ENCODE measurements around the gene RUFY3.

DNA sequence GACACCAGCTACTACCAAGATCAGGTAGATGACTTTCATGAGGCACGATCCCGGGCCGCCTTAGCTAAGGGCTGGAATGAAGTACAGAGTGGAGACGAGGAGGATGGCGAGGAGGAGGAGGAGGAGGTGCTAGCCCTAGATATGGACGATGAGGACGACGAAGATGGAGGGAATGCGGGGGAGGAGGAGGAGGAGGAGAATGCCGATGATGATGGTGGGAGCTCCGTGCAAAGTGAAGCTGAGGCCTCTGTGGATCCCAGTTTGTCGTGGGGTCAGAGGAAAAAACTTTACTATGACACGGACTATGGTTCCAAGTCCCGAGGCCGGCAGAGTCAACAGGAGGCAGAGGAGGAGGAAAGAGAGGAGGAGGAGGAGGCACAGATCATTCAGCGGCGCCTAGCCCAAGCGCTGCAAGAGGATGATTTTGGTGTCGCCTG, 33.0 kb upstream of the RUFY3 start:
- TF ChIP-seq MAFF (IDR thresholded peaks at IDR 0.05; ENCODE audit: low read length) = no peak
- no peak for TF ChIP-seq EP300 (IDR thresholded peaks at IDR 0.05; ENCODE audit: low read length)
- TF ChIP-seq, protein P1, sequence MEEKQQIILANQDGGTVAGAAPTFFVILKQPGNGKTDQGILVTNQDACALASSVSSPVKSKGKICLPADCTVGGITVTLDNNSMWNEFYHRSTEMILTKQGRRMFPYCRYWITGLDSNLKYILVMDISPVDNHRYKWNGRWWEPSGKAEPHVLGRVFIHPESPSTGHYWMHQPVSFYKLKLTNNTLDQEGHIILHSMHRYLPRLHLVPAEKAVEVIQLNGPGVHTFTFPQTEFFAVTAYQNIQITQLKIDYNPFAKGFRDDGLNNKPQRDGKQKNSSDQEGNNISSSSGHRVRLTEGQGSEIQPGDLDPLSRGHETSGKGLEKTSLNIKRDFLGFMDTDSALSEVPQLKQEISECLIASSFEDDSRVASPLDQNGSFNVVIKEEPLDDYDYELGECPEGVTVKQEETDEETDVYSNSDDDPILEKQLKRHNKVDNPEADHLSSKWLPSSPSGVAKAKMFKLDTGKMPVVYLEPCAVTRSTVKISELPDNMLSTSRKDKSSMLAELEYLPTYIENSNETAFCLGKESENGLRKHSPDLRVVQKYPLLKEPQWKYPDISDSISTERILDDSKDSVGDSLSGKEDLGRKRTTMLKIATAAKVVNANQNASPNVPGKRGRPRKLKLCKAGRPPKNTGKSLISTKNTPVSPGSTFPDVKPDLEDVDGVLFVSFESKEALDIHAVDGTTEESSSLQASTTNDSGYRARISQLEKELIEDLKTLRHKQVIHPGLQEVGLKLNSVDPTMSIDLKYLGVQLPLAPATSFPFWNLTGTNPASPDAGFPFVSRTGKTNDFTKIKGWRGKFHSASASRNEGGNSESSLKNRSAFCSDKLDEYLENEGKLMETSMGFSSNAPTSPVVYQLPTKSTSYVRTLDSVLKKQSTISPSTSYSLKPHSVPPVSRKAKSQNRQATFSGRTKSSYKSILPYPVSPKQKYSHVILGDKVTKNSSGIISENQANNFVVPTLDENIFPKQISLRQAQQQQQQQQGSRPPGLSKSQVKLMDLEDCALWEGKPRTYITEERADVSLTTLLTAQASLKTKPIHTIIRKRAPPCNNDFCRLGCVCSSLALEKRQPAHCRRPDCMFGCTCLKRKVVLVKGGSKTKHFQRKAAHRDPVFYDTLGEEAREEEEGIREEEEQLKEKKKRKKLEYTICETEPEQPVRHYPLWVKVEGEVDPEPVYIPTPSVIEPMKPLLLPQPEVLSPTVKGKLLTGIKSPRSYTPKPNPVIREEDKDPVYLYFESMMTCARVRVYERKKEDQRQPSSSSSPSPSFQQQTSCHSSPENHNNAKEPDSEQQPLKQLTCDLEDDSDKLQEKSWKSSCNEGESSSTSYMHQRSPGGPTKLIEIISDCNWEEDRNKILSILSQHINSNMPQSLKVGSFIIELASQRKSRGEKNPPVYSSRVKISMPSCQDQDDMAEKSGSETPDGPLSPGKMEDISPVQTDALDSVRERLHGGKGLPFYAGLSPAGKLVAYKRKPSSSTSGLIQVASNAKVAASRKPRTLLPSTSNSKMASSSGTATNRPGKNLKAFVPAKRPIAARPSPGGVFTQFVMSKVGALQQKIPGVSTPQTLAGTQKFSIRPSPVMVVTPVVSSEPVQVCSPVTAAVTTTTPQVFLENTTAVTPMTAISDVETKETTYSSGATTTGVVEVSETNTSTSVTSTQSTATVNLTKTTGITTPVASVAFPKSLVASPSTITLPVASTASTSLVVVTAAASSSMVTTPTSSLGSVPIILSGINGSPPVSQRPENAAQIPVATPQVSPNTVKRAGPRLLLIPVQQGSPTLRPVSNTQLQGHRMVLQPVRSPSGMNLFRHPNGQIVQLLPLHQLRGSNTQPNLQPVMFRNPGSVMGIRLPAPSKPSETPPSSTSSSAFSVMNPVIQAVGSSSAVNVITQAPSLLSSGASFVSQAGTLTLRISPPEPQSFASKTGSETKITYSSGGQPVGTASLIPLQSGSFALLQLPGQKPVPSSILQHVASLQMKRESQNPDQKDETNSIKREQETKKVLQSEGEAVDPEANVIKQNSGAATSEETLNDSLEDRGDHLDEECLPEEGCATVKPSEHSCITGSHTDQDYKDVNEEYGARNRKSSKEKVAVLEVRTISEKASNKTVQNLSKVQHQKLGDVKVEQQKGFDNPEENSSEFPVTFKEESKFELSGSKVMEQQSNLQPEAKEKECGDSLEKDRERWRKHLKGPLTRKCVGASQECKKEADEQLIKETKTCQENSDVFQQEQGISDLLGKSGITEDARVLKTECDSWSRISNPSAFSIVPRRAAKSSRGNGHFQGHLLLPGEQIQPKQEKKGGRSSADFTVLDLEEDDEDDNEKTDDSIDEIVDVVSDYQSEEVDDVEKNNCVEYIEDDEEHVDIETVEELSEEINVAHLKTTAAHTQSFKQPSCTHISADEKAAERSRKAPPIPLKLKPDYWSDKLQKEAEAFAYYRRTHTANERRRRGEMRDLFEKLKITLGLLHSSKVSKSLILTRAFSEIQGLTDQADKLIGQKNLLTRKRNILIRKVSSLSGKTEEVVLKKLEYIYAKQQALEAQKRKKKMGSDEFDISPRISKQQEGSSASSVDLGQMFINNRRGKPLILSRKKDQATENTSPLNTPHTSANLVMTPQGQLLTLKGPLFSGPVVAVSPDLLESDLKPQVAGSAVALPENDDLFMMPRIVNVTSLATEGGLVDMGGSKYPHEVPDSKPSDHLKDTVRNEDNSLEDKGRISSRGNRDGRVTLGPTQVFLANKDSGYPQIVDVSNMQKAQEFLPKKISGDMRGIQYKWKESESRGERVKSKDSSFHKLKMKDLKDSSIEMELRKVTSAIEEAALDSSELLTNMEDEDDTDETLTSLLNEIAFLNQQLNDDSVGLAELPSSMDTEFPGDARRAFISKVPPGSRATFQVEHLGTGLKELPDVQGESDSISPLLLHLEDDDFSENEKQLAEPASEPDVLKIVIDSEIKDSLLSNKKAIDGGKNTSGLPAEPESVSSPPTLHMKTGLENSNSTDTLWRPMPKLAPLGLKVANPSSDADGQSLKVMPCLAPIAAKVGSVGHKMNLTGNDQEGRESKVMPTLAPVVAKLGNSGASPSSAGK (IDR thresholded peaks at IDR 0.05) = no peak
- TF ChIP-seq, protein P2, sequence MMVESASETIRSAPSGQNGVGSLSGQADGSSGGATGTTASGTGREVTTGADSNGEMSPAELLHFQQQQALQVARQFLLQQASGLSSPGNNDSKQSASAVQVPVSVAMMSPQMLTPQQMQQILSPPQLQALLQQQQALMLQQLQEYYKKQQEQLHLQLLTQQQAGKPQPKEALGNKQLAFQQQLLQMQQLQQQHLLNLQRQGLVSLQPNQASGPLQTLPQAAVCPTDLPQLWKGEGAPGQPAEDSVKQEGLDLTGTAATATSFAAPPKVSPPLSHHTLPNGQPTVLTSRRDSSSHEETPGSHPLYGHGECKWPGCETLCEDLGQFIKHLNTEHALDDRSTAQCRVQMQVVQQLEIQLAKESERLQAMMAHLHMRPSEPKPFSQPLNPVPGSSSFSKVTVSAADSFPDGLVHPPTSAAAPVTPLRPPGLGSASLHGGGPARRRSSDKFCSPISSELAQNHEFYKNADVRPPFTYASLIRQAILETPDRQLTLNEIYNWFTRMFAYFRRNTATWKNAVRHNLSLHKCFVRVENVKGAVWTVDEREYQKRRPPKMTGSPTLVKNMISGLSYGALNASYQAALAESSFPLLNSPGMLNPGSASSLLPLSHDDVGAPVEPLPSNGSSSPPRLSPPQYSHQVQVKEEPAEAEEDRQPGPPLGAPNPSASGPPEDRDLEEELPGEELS (CRISPR knock-in tag; IDR thresholded peaks at IDR 0.05; ENCODE audit: borderline replicate concordance) = no peak

Data from K562 (cell line).